NCI-H2196 (cell line): ENCODE measurements around the gene PRKCZ.

Source experiments
- DNase-seq: peaks from one replicate; lab custom pipeline; 2025; ENCODE audit not compliant: unreplicated experiment; lab: John Stamatoyannopoulos, UW

The PRKCZ gene

GRCh38 chr1:2045468-2046173, 4.6 kb upstream of the PRKCZ start:
- DNase-seq, result no peak

GRCh38 chr1:2046174-2046917, 3.9 kb upstream of the PRKCZ start:
- DNase-seq, result peak; percentile 65

- no peak for DNase-seq
Observed at GRCh38 chr1:2046953-2047748, 3.1 kb upstream of the PRKCZ start.

- no peak for DNase-seq
Observed at GRCh38 chr1:2047749-2048729, 2.2 kb upstream of the PRKCZ start.

- peak; percentile 86 for DNase-seq
Observed at GRCh38 chr1:2049225-2049717, 940 bp upstream of the PRKCZ start.

- no peak for DNase-seq
Observed at GRCh38 chr1:2050461-2050792, 216 bp downstream of the PRKCZ start.

GRCh38 chr1:2050793-2051682, 827 bp downstream of the PRKCZ start:
- DNase-seq, result peak; percentile 16

GRCh38 chr1:2052054-2052679, 2.0 kb downstream of the PRKCZ start:
- DNase-seq, result no peak

- no peak for DNase-seq
Observed at GRCh38 chr1:2052756-2053155, 2.5 kb downstream of the PRKCZ start.

GRCh38 chr1:2053217-2053616, 3.0 kb downstream of the PRKCZ start:
- DNase-seq, result no peak

- no peak for DNase-seq
Observed at GRCh38 chr1:2053784-2054376, 3.7 kb downstream of the PRKCZ start.

- DNase-seq, result no peak
Observed at GRCh38 chr1:2054560-2054959, 4.3 kb downstream of the PRKCZ start.

- DNase-seq, result no peak
Observed at GRCh38 chr1:2055911-2056575, 5.8 kb downstream of the PRKCZ start.

GRCh38 chr1:2056955-2057590, 6.9 kb downstream of the PRKCZ start:
- no peak for DNase-seq

- DNase-seq, result no peak
Observed at GRCh38 chr1:2059290-2059953, 9.2 kb downstream of the PRKCZ start.

GRCh38 chr1:2060072-2060471, 9.9 kb downstream of the PRKCZ start:
- DNase-seq, result no peak

GRCh38 chr1:2060535-2060934, 10.3 kb downstream of the PRKCZ start:
- DNase-seq, result no peak
